DMS 273 (cell line): ENCODE results near the gene PCDHGB4.
"Not testable (repeated sequence)": the region's sequence is repeated elsewhere in the genome, so short reads cannot be mapped to it uniquely, and the experiment has no call there.

Experiments used
- DNase-seq: peaks from one replicate; lab custom pipeline; 2025; ENCODE audit not compliant: unreplicated experiment; lab: John Stamatoyannopoulos, UW

The PCDHGB4 gene

GRCh38 chr5:141422742-141423291 is 35.3 kb downstream of the PCDHGB4 start:
- no peak for DNase-seq

GRCh38 chr5:141427783-141428426 is 40.4 kb downstream of the PCDHGB4 start:
- no peak for DNase-seq

- DNase-seq = no peak
These were observed 43.0 kb downstream of the PCDHGB4 start, which contains the start of gene PCDHGA12 for GRCh38 chr5:141430332-141431113. PCDHGA12 (plus strand) TSS chr5:141430507; CDS start chr5:141430760, 253 bp downstream.

- no peak for DNase-seq
These were observed 43.8 kb downstream of the PCDHGB4 start for GRCh38 chr5:141431286-141431685.

- not testable (repeated sequence) for DNase-seq
These were observed 44.8 kb downstream of the PCDHGB4 start for GRCh38 chr5:141432308-141432707.

GRCh38 chr5:141432726-141433125 is 45.2 kb downstream of the PCDHGB4 start:
- not testable (repeated sequence) for DNase-seq

GRCh38 chr5:141434006-141434405 is 46.5 kb downstream of the PCDHGB4 start:
- DNase-seq = no peak

- no peak for DNase-seq
These were observed 49.7 kb downstream of the PCDHGB4 start for GRCh38 chr5:141437221-141437620.

- no peak for DNase-seq
These were observed 52.1 kb downstream of the PCDHGB4 start for GRCh38 chr5:141439411-141440141.
